H1 (cell line): ENCODE data around the gene PXMP4. TPM values are rescaled to one million over a fixed set of nuclear protein-coding genes. Genes with fewer than 3 reads are reported as not detected.

Source experiments
- CTCF ChIA-PET: fragments of 300-600 bp; sonication (Branson Sonifier 250); formaldehyde crosslinking; loops from one replicate; lab custom pipeline; 2021; ENCODE audit not compliant: partially characterized antibody; lab: Charles Lee
- POLR2A ChIA-PET: fragments of 300-600 bp; sonication (Branson Sonifier 250); formaldehyde crosslinking; loops from one replicate; lab custom pipeline; 2021; ENCODE audit warnings: inconsistent platforms; ENCODE audit not compliant: partially characterized antibody; lab: Charles Lee
- DNase-seq, 2 experiments: peaks; one replicate each; pipeline versions ENCODE4 v3.0.0 to v3.0.0-alpha.2; 2010 to 2022; ENCODE audit warnings: low spot score in 2 of 2, low read depth in 1 of 2, mixed read lengths in 1 of 2
- FAIRE-seq: peaks from 2 replicates; lab custom pipeline; 2011; peaks lifted over from hg19 to GRCh38; lab: Jason Lieb, UNC
- H2AFZ ChIP-seq: 2 replicates; pipeline ENCODE4 v1.8.1; 2012; ENCODE audit warnings: low read length, inconsistent platforms
- H2AK5ac ChIP-seq: 2 replicates; pipeline ENCODE4 v1.6.1; 2013; ENCODE audit warnings: low read depth, low read length
- H2BK120ac ChIP-seq: replicated peaks from 2 replicates; pipeline ENCODE3; 2013; ENCODE audit warnings: low read depth, low read length, inconsistent platforms
- H2BK12ac ChIP-seq: 2 replicates; pipeline ENCODE4 v1.6.1; 2013; ENCODE audit warnings: low read depth, low read length
- H2BK15ac ChIP-seq: 2 replicates; pipeline ENCODE4 v1.6.1; 2013; ENCODE audit warnings: low read length
- H2BK20ac ChIP-seq: 2 replicates; pipeline ENCODE4 v1.6.1; 2013; ENCODE audit warnings: low read length
- H2BK5ac ChIP-seq: 2 replicates; pipeline ENCODE4 v1.6.1; 2013; ENCODE audit warnings: low read depth, low read length
- H3K14ac ChIP-seq: 2 replicates; pipeline ENCODE4 v1.6.1; 2013; ENCODE audit warnings: inconsistent platforms; ENCODE audit not compliant: insufficient read length
- H3K18ac ChIP-seq: 2 replicates; pipeline ENCODE4 v1.6.1; 2013; ENCODE audit warnings: low read length; ENCODE audit errors: extremely low read depth
- H3K23ac ChIP-seq: 2 replicates; pipeline ENCODE4 v1.6.1; 2013; ENCODE audit warnings: inconsistent platforms; ENCODE audit not compliant: insufficient read length
- H3K23me2 ChIP-seq: 2 replicates; pipeline ENCODE4 v1.6.1; 2013; ENCODE audit warnings: low read depth, low read length
- H3K27ac ChIP-seq: 2 replicates; pipeline ENCODE4 v1.6.1; 2011; ENCODE audit warnings: low read depth, low read length, inconsistent platforms
- H3K27me3 ChIP-seq, 4 experiments: replicated peaks in 1 of 4; 1 replicate in 1 of 4; 2 replicates in 3 of 4; pipeline versions ENCODE4 v1.6.1 to v1.8.1; 2011 to 2013; ENCODE audit warnings: low read length in 3 of 4, mild to moderate bottlenecking in 3 of 4, inconsistent platforms in 2 of 4, mixed read lengths in 2 of 4, moderate library complexity in 1 of 4; ENCODE audit not compliant: control insufficient read depth in 3 of 4, insufficient read depth in 3 of 4; ENCODE audit errors: extremely low read depth in 1 of 4
- H3K36me3 ChIP-seq, 4 experiments: 2 replicates each; pipeline versions ENCODE4 v1.6.1 to v1.8.1; 2011 to 2013; ENCODE audit warnings: mild to moderate bottlenecking in 4 of 4, low read length in 3 of 4, moderate library complexity in 2 of 4, control low read depth in 1 of 4, inconsistent platforms in 1 of 4; ENCODE audit not compliant: insufficient read depth in 4 of 4, control insufficient read depth in 2 of 4
- H3K4ac ChIP-seq: replicated peaks from 2 replicates; pipeline ENCODE3; 2013; ENCODE audit warnings: low read length, low read depth, mixed read lengths, inconsistent platforms; ENCODE audit not compliant: insufficient read length
- H3K4me1 ChIP-seq, 4 experiments: replicated peaks in 1 of 4; 1 replicate in 1 of 4; 2 replicates in 3 of 4; pipeline versions ENCODE4 v1.6.1 to v1.8.1; 2011 to 2013; ENCODE audit warnings: low read length in 3 of 4, inconsistent platforms in 2 of 4, mixed read lengths in 1 of 4; ENCODE audit not compliant: insufficient read depth in 4 of 4, control insufficient read depth in 3 of 4
- H3K4me2 ChIP-seq, 2 experiments: 2 replicates each; pipeline versions ENCODE4 v1.6.1 to v1.8.1; 2011 to 2013; ENCODE audit warnings: low read depth in 2 of 2, low read length in 2 of 2, control low read depth in 1 of 2, inconsistent platforms in 1 of 2, mild to moderate bottlenecking in 1 of 2; ENCODE audit not compliant: insufficient read depth in 1 of 2
- H3K4me3 ChIP-seq, 4 experiments: fragments of 200-600, 300-600 bp in 1 of 4; sonication (generic), shearing (Covaris generic), sonication (Bioruptor Twin) in 1 of 4; 2 replicates each; pipeline versions ENCODE4 v1.5.1 to v1.8.1; 2011 to 2016; ENCODE audit warnings: low read length in 4 of 4, low read depth in 3 of 4, control low read depth in 2 of 4, inconsistent platforms in 2 of 4, mild to moderate bottlenecking in 2 of 4, mixed read lengths in 1 of 4, moderate library complexity in 1 of 4; ENCODE audit not compliant: insufficient read depth in 2 of 4; ENCODE audit errors: extremely low read depth in 1 of 4
- H3K56ac ChIP-seq: replicated peaks from 2 replicates; pipeline ENCODE3; 2013; ENCODE audit warnings: low read depth, mild to moderate bottlenecking, mixed read lengths, low read length, inconsistent platforms; ENCODE audit not compliant: insufficient read length
- H3K79me1 ChIP-seq: 2 replicates; pipeline ENCODE4 v1.6.1; 2013; ENCODE audit warnings: low read depth, low read length, control low read depth
- H3K79me2 ChIP-seq, 2 experiments: 2 replicates each; pipeline versions ENCODE4 v1.6.1 to v1.8.1; 2012 to 2013; ENCODE audit warnings: low read length in 2 of 2, mild to moderate bottlenecking in 2 of 2, inconsistent platforms in 1 of 2; ENCODE audit not compliant: insufficient read depth in 2 of 2, control insufficient read depth in 1 of 2
- H3K9ac ChIP-seq, 4 experiments: replicated peaks in 1 of 4; 1 replicate in 1 of 4; 2 replicates in 3 of 4; pipeline versions ENCODE4 v1.6.1 to v1.8.1; 2011 to 2013; ENCODE audit warnings: low read depth in 3 of 4, low read length in 3 of 4, control low read depth in 2 of 4, mild to moderate bottlenecking in 2 of 4, moderate library complexity in 2 of 4, inconsistent platforms in 1 of 4; ENCODE audit errors: extremely low read depth in 1 of 4
- H3K9me3 ChIP-seq, 2 experiments: 2 replicates each; pipeline versions ENCODE4 v1.6.1 to v1.8.1; 2012 to 2013; ENCODE audit warnings: mild to moderate bottlenecking in 2 of 2, moderate library complexity in 2 of 2, control low read depth in 1 of 2, inconsistent platforms in 1 of 2, low read depth in 1 of 2, low read length in 1 of 2, mixed read lengths in 1 of 2; ENCODE audit not compliant: insufficient read depth in 2 of 2
- H4K20me1 ChIP-seq, 2 experiments: replicated peaks in 1 of 2; 2 replicates each; pipeline versions ENCODE3 to v1.8.1; 2011 to 2013; ENCODE audit warnings: inconsistent platforms in 2 of 2, low read length in 2 of 2, mild to moderate bottlenecking in 1 of 2; ENCODE audit not compliant: insufficient read depth in 2 of 2, control insufficient read depth in 1 of 2
- H4K5ac ChIP-seq: 2 replicates; pipeline ENCODE4 v1.6.1; 2013; ENCODE audit warnings: low read length, low read depth, mixed read lengths, inconsistent platforms; ENCODE audit not compliant: insufficient read length
- H4K8ac ChIP-seq: 2 replicates; pipeline ENCODE4 v1.8.0; 2013; ENCODE audit warnings: mild to moderate bottlenecking, moderate library complexity, low read length, inconsistent platforms; ENCODE audit not compliant: insufficient read depth; ENCODE audit errors: extremely low read depth
- H4K91ac ChIP-seq: replicated peaks from 2 replicates; pipeline ENCODE3; 2013; ENCODE audit warnings: low read length, mixed read lengths, inconsistent platforms; ENCODE audit not compliant: insufficient read length
- ASH2L ChIP-seq: fragments of 200-600, 300-600 bp; sonication (generic); IDR thresholded peaks from one replicate; pipeline ENCODE4 v1.7.1; 2017; ENCODE audit warnings: low read length
- ATF3 ChIP-seq: IDR thresholded peaks from 2 replicates; pipeline ENCODE4 v1.6.1; 2011; ENCODE audit warnings: low read depth, mild to moderate bottlenecking, low read length; ENCODE audit not compliant: insufficient read depth
- CEBPB ChIP-seq: IDR thresholded peaks from 2 replicates; pipeline ENCODE4 v1.6.1; 2012; ENCODE audit warnings: low read depth, low read length
- FOSL1 ChIP-seq: IDR thresholded peaks from 2 replicates; pipeline ENCODE4 v1.6.1; 2011; ENCODE audit warnings: mild to moderate bottlenecking, low read depth, low read length, moderate library complexity; ENCODE audit not compliant: insufficient read depth
- HDAC2 ChIP-seq, 2 experiments: fragments of 300-600 bp in 1 of 2; sonication (generic) in 1 of 2; IDR thresholded peaks; 2 replicates each; pipeline ENCODE4 v1.6.1; 2011 to 2012; ENCODE audit warnings: low read depth in 2 of 2, low read length in 2 of 2, mild to moderate bottlenecking in 2 of 2, moderate library complexity in 2 of 2, borderline replicate concordance in 1 of 2, inconsistent platforms in 1 of 2
- JUN ChIP-seq: IDR thresholded peaks from 2 replicates; pipeline ENCODE4 v1.6.1; 2011; ENCODE audit warnings: low read depth, mild to moderate bottlenecking, improper control_type of control experiment, low read length
- KDM4A ChIP-seq: IDR thresholded peaks from one replicate; pipeline ENCODE4 v1.7.1; 2012; ENCODE audit warnings: low read depth, mild to moderate bottlenecking, moderate library complexity, low read length, inconsistent platforms; ENCODE audit not compliant: severe bottlenecking
- MAFK ChIP-seq: IDR thresholded peaks from 2 replicates; pipeline ENCODE4 v1.6.1; 2012; ENCODE audit warnings: low read depth, mild to moderate bottlenecking, improper control_type of control experiment, low read length
- RAD21 ChIP-seq, 2 experiments: IDR thresholded peaks in 1 of 2; conservative IDR thresholded peaks in 1 of 2; 2 replicates each; pipeline ENCODE4 v1.6.1; 2011; ENCODE audit warnings: low read depth in 2 of 2, low read length in 2 of 2, improper control_type of control experiment in 1 of 2, inconsistent platforms in 1 of 2, mild to moderate bottlenecking in 1 of 2, moderate library complexity in 1 of 2
- RBBP5 ChIP-seq: IDR thresholded peaks from 2 replicates; pipeline ENCODE4 v1.7.1; 2012; ENCODE audit warnings: low read depth, mild to moderate bottlenecking, inconsistent platforms, low read length, moderate library complexity, borderline replicate concordance
- SIN3A ChIP-seq, 2 experiments: IDR thresholded peaks in 1 of 2; conservative IDR thresholded peaks in 1 of 2; 2 replicates each; pipeline ENCODE4 v1.6.1; 2011 to 2012; ENCODE audit warnings: low read length in 2 of 2, improper control_type of control experiment in 1 of 2, low read depth in 1 of 2, mild to moderate bottlenecking in 1 of 2
- SIRT6 ChIP-seq: IDR thresholded peaks from one replicate; pipeline ENCODE4 v1.7.1; 2012; ENCODE audit warnings: low read length, inconsistent platforms
- SRF ChIP-seq: IDR thresholded peaks from 2 replicates; pipeline ENCODE4 v1.6.1; 2011; ENCODE audit warnings: mild to moderate bottlenecking, low read depth, low read length, moderate library complexity
- TCF12 ChIP-seq: IDR thresholded peaks from 2 replicates; pipeline ENCODE4 v1.6.1; 2011; ENCODE audit warnings: low read depth, mild to moderate bottlenecking, low read length
- WGBS, 2 experiments: shearing (Covaris generic) in 1 of 2; methylation state at CpG; one replicate each; pipeline versions ENCODE4 v1.1.6 to v1.1.7; 2013 to 2015; ENCODE audit warnings: low lambda C conversion rate in 2 of 2, mixed read lengths in 2 of 2, inconsistent platforms in 1 of 2, low coverage in 1 of 2, missing lambda C conversion rate in 1 of 2; ENCODE audit not compliant: insufficient replicate concordance in 2 of 2, insufficient coverage in 1 of 2, insufficient read length in 1 of 2; ENCODE audit errors: extremely low coverage in 1 of 2, missing lambda C conversion rate in 1 of 2; 5-methylcytosine and 5-hydroxymethylcytosine counted together
- polyA plus RNA-seq, 7 experiments: library from polyadenylated mRNA; depleted of rRNA in 3 of 7; stranded (reverse) in 5 of 7; unstranded in 2 of 7; fragments of >200 nt in 5 of 7; fragments of 200-250 nt in 2 of 7; gene quantifications; 1 replicate in 5 of 7; 2 replicates in 1 of 7; 4 replicates in 1 of 7; pipeline versions ENCODE4 v1.2.1 to v1.2.3, GENCODE V29; 2011 to 2013; ENCODE audit warnings: missing spikeins in 2 of 7, mixed read lengths in 2 of 7
- total RNA-seq: library from RNA; stranded (reverse); fragmentation: NEBNext Ultra II Directional; extraction: Animal tissue kit (Norgen Biotek cat#: 25700); gene quantifications from 2 replicates; pipeline ENCODE4 v1.2.1, GENCODE V29; 2021

The PXMP4 gene
- total and polyA plus RNA-seq, 2 of the 8 experiments (the other 6 are each of a cell fraction or from before 2014, with no cell fraction given), result 3.3 to 3.4 TPM

GRCh38 chr20:33765592-33765991, 45.5 kb upstream of the PXMP4 start:
- Histone ChIP-seq H4K20me1 (peaks cover 0 to 2% of the 10 kb centered on the region in 2 experiments), H2BK12ac (no peak overlapping the region), H3K18ac (no peak overlapping the region), H3K4me2 (no peak overlapping the region), H3K9ac (no peak overlapping the region), H3K27me3 (no peaks in the 10 kb centered on the region), H3K36me3 (no peaks in the 10 kb centered on the region; a peak in 2 of 8 replicates), H3K14ac (no peak overlapping the region), H4K8ac (no peak overlapping the region), H3K23ac (no peak overlapping the region), H3K79me1 (no peaks in the 10 kb centered on the region), H3K4ac (no peak overlapping the region), H2BK20ac (no peak overlapping the region), H3K56ac (no peak overlapping the region), H4K5ac (no peak overlapping the region), H2BK120ac (no peak overlapping the region), H2AK5ac (no peak overlapping the region), H3K79me2 (no peaks in the 10 kb centered on the region), H3K23me2 (no peaks in the 10 kb centered on the region), H3K4me3 (no peak overlapping the region), H2BK15ac (no peak overlapping the region), H2BK5ac (no peak overlapping the region), H3K4me1 (no peaks in the 10 kb centered on the region), H2AFZ (no peak overlapping the region), H4K91ac (no peak overlapping the region), H3K9me3 (no peaks in the 10 kb centered on the region), H3K27ac (no peak overlapping the region)
- FAIRE-seq, result no peak
- CTCF ChIA-PET, result no interaction called here
- no peak for DNase-seq
- POLR2A ChIA-PET, result interaction anchor here (1.0 kb wide), 1 partner anchor 8 kb away, joined by 3 read pairs; no protein-coding TSS in a partner anchor
- 98% methylated on average over 5 of the region's 5 CpGs; no CpG with 5 or more reads in 1 of the 2 experiments for WGBS, 2 experiments
- TF ChIP-seq MAFK, result no peak
- no peak for TF ChIP-seq RAD21 (IDR thresholded peaks at IDR 0.05 in 1 of 2, conservative IDR thresholded peaks at IDR 0.05 in 1 of 2; ENCODE audit: low read depth in 2 of 2, low read length in 2 of 2)
- no peak for TF ChIP-seq HDAC2 (IDR thresholded peaks at IDR 0.05; ENCODE audit: borderline replicate concordance in 1 of 2, low read depth in 2 of 2, low read length in 2 of 2)
- no peak for TF ChIP-seq CEBPB
- TF ChIP-seq ATF3, result no peak
- TF ChIP-seq TCF12, result no peak
- no peak for TF ChIP-seq RBBP5
- no peak for TF ChIP-seq ASH2L
- no peak for TF ChIP-seq SIN3A (conservative IDR thresholded peaks at IDR 0.05 in 1 of 2, IDR thresholded peaks at IDR 0.05 in 1 of 2; ENCODE audit: low read depth in 1 of 2, low read length in 2 of 2)
- TF ChIP-seq FOSL1, result no peak
- TF ChIP-seq SIRT6, result no peak
- no peak for TF ChIP-seq SRF
- TF ChIP-seq JUN, result no peak
- TF ChIP-seq KDM4A, result no peak
